ENCODE data around the gene DUSP8.
"Not testable (repeated sequence)": the region's sequence is repeated elsewhere in the genome, so short reads cannot be mapped to it uniquely, and the experiment has no call there.

The DUSP8 gene

DNA sequence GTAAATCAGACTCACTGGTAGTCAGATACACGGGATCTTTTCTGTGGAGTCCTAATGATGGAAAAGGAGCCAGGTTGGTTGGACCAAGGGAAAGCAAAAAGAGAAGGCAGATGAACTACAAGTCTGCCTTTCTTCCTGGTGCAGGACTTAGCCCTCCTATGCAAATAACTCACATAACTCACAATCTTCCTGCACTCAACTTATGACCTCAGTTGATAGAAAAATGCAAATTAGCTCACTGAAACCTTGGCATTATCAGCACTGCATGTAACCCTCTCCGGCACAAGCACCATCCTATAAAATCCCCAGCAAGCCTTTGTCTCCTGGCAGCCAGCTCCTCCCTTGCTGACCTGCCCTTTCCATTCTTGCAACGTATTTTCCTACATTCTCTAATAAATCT lies 29.6 kb upstream of the DUSP8 start:
- not testable (repeated sequence) for H3K4me3 ChIP-seq (ENCODE audit: low read length in 2 of 2); H3K36me3 ChIP-seq (ENCODE audit: control insufficient read depth in 2 of 2, insufficient read depth in 2 of 2, low read length in 2 of 2); H3K27ac ChIP-seq (ENCODE audit: low read length); H3K9me3 ChIP-seq (ENCODE audit: control insufficient read depth in 2 of 2, low read length in 2 of 2); H3K9ac ChIP-seq (ENCODE audit: low read length in 2 of 2); H3K4me1 ChIP-seq (ENCODE audit: control insufficient read depth, insufficient read depth, low read length)
- peaks cover 10 to 20% of the 10 kb centered on the region in 2 donors for H3K27me3 ChIP-seq (ENCODE audit: control insufficient read depth in 1 of 2, insufficient read depth in 2 of 2, low read length in 2 of 2)

DNA sequence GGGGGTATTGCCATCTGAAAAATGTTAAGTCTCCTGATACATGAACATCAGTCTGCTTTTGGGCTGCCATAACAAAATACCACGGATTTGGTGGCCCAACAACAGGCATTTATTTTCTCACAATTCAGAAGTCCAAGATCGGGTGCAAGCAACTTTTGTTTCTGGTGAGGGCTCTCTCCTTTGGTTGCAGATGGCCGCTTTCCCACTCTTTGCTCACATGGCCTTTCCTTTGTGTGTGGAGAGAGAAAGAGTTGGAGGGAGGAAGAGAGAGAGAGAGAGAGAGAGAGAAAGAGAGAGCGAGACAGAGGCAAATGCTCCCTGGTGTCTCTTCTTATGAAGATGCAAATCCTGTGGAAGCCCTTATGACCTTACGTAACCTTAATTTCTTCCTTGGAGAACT lies 28.6 kb upstream of the DUSP8 start:
- no peak overlapping the region for H3K27ac ChIP-seq (ENCODE audit: low read length)
- no peaks in the 10 kb centered on the region for H3K9me3 ChIP-seq (ENCODE audit: control insufficient read depth in 2 of 2, low read length in 2 of 2)
- no peaks in the 10 kb centered on the region for H3K4me1 ChIP-seq (ENCODE audit: control insufficient read depth, insufficient read depth, low read length)
- H3K36me3 ChIP-seq (ENCODE audit: control insufficient read depth in 2 of 2, insufficient read depth in 2 of 2, low read length in 2 of 2) = no peaks in the 10 kb centered on the region
- H3K4me3 ChIP-seq (ENCODE audit: low read length in 2 of 2) = no peak overlapping the region
- peaks cover 5 to 20% of the 10 kb centered on the region in 2 donors for H3K27me3 ChIP-seq (ENCODE audit: control insufficient read depth in 1 of 2, insufficient read depth in 2 of 2, low read length in 2 of 2)
- H3K9ac ChIP-seq (ENCODE audit: low read length in 2 of 2) = no peak overlapping the region

DNA sequence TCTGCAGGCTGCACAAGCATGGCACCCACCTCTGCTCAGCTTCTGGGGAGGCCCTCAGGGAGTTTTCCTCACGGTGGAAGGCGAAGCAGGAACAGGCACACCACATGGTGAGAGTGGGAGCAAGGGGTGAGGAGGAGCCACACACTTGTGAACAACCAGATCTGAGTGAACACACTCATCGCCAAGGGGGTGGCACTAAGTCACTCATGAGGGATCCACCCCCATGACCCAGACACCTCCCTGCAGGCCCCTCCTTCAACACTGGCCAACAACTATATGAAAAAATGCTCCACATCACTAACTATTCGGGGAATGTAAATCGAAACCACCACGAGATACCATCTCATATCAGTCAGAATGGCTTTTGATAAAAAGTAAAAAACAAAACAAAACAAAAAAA lies 26.7 kb upstream of the DUSP8 start:
- peaks cover 5 to 8% of the 10 kb centered on the region in 2 donors for H3K27me3 ChIP-seq (ENCODE audit: control insufficient read depth in 1 of 2, insufficient read depth in 2 of 2, low read length in 2 of 2)

DNA sequence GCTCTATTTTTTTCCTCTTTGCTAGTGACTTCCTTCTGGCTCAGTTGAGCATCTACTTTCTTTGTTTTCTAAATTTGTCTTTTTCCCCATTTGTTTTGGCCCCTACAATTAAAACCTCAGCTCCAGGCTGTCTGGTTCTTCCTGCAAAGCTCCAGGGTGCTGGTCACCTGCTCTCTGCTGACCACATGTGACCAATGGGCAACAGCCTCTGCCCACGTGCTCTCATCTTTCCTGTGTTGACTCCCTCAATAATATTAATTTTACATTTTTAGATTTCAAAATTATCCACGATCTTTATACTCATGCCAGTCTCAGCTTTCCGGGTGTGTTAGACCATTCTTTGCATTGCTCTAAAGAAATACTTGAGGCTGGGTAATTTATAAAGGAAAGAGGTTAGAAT lies 26.3 kb upstream of the DUSP8 start:
- not testable (repeated sequence) for H3K36me3 ChIP-seq (ENCODE audit: control insufficient read depth in 2 of 2, insufficient read depth in 2 of 2, low read length in 2 of 2); H3K27ac ChIP-seq (ENCODE audit: low read length)

More for the DNA sequence above, 26.7 kb upstream of the DUSP8 start:
- Histone ChIP-seq H3K9me3 (ENCODE audit: control insufficient read depth in 2 of 2, low read length in 2 of 2) (no peaks in the 10 kb centered on the region), H3K4me1 (ENCODE audit: control insufficient read depth, insufficient read depth, low read length) (no peaks in the 10 kb centered on the region), H3K36me3 (ENCODE audit: control insufficient read depth in 2 of 2, insufficient read depth in 2 of 2, low read length in 2 of 2) (no peaks in the 10 kb centered on the region), H3K4me3 (ENCODE audit: low read length in 2 of 2) (no peak overlapping the region), H3K27ac (ENCODE audit: low read length) (no peak overlapping the region), H3K9ac (ENCODE audit: low read length in 2 of 2) (no peak overlapping the region)

DNA sequence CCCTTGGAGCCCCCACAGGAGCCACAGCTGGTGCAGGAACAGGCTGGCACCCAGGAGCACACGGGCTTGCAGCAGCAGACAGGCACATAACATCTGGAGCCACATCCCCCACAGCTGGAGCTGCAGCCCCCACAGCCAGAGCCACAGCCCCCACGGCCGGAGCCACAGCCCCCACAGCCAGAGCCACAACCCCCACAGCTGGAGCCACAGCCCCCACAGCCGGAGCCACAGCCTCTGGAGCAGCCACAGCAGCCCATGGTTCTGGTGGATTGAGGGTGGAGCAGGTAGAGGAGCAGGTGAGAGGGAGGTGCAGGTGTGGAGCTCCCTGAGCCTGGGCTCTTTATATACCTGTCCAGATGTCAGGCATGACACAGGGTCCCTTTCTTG lies 25.9 kb upstream of the DUSP8 start, which contains the start of gene KRTAP5-2:
KRTAP5-2 (minus strand) TSS at position 301 of the 387 bp plus-strand sequence; CDS start at position 257, 44 bp downstream.
- Histone ChIP-seq H3K9me3 (ENCODE audit: control insufficient read depth in 2 of 2, low read length in 2 of 2) (no peaks in the 10 kb centered on the region), H3K27ac (ENCODE audit: low read length) (no peak within 1 kb of the TSS), H3K36me3 (ENCODE audit: control insufficient read depth in 2 of 2, insufficient read depth in 2 of 2, low read length in 2 of 2) (no peaks in the 10 kb centered on the region), H3K4me1 (ENCODE audit: control insufficient read depth, insufficient read depth, low read length) (no peaks in the 10 kb centered on the region), H3K4me3 (ENCODE audit: low read length in 2 of 2) (no peak within 1 kb of the TSS), H3K27me3 (ENCODE audit: control insufficient read depth in 1 of 2, insufficient read depth in 2 of 2, low read length in 2 of 2) (peaks cover 5 to 7% of the 10 kb centered on the region in 2 donors), H3K9ac (ENCODE audit: low read length in 2 of 2) (no peak within 1 kb of the TSS)

More for the DNA sequence above, 26.3 kb upstream of the DUSP8 start:
- not testable (repeated sequence) for H3K4me1 ChIP-seq (ENCODE audit: control insufficient read depth, insufficient read depth, low read length); H3K9ac ChIP-seq (ENCODE audit: low read length in 2 of 2); H3K27me3 ChIP-seq (ENCODE audit: control insufficient read depth in 1 of 2, insufficient read depth in 2 of 2, low read length in 2 of 2); H3K4me3 ChIP-seq (ENCODE audit: low read length in 2 of 2); H3K9me3 ChIP-seq (ENCODE audit: control insufficient read depth in 2 of 2, low read length in 2 of 2)

DNA sequence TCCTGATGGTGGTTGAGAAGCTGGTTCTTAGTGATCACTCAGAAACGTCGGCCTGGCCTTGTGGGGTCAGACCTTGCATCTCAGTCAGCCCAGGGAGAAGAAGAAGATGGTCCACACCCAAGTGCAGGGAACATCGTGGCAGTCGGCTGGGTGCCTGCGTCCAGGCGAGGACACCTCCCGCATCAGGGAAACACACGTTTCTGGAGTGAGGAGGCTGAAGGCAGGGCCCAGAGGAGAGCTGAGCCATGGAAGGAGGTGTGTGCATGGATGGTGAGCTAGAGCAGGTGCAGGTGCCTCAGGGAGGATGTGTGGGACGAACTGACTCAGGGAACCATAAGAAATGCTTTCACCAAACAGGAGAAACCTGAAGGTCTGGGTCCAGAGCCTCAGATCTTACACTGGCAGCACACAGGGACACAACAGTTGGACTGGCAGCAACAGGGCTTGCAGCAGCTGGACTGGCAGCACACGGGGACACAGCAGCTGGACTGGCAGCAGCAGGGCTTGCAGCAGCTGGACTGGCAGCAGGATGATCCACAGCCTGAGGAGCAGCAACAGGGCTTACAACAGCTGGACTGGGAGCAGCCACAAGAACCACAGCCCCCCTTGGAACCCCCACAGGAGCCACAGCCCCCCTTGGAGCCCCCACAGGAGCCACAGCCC lies 25.4 kb upstream of the DUSP8 start:
- no peaks in the 10 kb centered on the region for H3K9me3 ChIP-seq (ENCODE audit: control insufficient read depth in 2 of 2, low read length in 2 of 2)
- no peak overlapping the region for H3K9ac ChIP-seq (ENCODE audit: low read length in 2 of 2)
- H3K27ac ChIP-seq (ENCODE audit: low read length) = no peak overlapping the region
- no peak overlapping the region for H3K4me3 ChIP-seq (ENCODE audit: low read length in 2 of 2)
- H3K4me1 ChIP-seq (ENCODE audit: control insufficient read depth, insufficient read depth, low read length) = no peaks in the 10 kb centered on the region
- H3K36me3 ChIP-seq (ENCODE audit: control insufficient read depth in 2 of 2, insufficient read depth in 2 of 2, low read length in 2 of 2) = no peaks in the 10 kb centered on the region
- peaks cover 5 to 10% of the 10 kb centered on the region in 2 donors for H3K27me3 ChIP-seq (ENCODE audit: control insufficient read depth in 1 of 2, insufficient read depth in 2 of 2, low read length in 2 of 2)

DNA sequence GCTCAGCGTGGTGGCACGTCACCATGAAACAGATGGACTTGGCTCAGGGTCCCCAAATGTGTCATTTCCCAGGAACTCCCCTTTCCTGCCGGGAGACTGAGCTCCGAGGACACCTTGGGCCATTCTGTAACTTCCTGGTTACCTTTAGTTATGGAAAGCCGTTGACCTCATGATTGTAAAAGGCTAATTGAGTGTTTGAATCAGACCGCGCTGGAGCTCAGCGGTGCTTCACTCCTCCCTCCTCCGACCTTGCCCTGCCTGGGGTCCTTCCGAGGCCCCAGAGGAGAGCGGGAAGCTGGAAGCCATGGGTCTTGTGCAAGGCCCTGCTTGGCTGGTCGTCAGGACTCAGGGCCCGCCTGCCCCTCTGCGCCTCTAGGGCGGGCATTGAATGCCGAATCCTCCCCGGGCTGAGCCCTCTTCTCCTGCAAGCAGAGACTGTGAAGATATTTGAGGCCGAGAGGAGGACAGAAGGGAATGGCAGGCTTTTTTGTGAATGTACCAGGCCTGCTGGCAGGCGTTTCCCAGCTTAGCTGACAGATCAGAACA lies 24.6 kb upstream of the DUSP8 start:
- not testable (repeated sequence) for H3K9ac ChIP-seq (ENCODE audit: low read length in 2 of 2); H3K36me3 ChIP-seq (ENCODE audit: control insufficient read depth in 2 of 2, insufficient read depth in 2 of 2, low read length in 2 of 2)
- peaks cover 5 to 11% of the 10 kb centered on the region in 2 donors for H3K27me3 ChIP-seq (ENCODE audit: control insufficient read depth in 1 of 2, insufficient read depth in 2 of 2, low read length in 2 of 2)

DNA sequence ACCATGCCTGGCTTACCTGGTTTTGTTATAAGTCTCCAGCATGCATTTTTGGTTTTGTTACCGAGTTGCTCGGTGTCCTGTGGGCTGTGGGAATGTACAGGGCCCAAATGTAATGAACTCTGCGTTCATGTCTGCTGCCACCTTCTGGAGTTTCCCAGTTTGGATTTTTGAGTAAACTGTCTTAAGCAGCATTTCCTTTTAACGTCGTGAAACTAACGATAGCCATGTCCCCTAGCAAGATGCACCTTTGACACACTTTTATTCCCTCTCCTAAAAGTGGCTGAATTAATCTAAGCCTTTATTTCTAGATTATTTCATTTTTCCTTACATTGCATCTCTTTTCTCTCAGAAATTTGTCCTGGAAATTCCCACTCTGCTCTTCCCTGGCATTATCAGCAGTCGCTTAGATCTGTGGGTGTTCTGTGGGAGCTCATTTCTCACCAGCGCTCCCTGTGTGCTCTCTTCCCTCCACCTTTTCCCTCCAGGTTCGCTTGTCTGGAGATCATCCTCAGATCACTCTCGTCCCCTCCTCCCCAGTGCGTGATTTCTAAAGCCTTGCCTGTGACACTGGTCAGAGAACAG lies 24.0 kb upstream of the DUSP8 start:
- H3K9me3 ChIP-seq (ENCODE audit: control insufficient read depth in 2 of 2, low read length in 2 of 2); H3K9ac ChIP-seq (ENCODE audit: low read length in 2 of 2); H3K27ac ChIP-seq (ENCODE audit: low read length); H3K4me1 ChIP-seq (ENCODE audit: control insufficient read depth, insufficient read depth, low read length); H3K4me3 ChIP-seq (ENCODE audit: low read length in 2 of 2); H3K36me3 ChIP-seq (ENCODE audit: control insufficient read depth in 2 of 2, insufficient read depth in 2 of 2, low read length in 2 of 2): not testable (repeated sequence)
- H3K27me3 ChIP-seq (ENCODE audit: control insufficient read depth in 1 of 2, insufficient read depth in 2 of 2, low read length in 2 of 2) = peaks cover 5 to 11% of the 10 kb centered on the region in 2 donors

More for the DNA sequence above, 24.6 kb upstream of the DUSP8 start:
- H3K4me1 ChIP-seq (ENCODE audit: control insufficient read depth, insufficient read depth, low read length); H3K4me3 ChIP-seq (ENCODE audit: low read length in 2 of 2); H3K27ac ChIP-seq (ENCODE audit: low read length); H3K9me3 ChIP-seq (ENCODE audit: control insufficient read depth in 2 of 2, low read length in 2 of 2): not testable (repeated sequence)

DNA sequence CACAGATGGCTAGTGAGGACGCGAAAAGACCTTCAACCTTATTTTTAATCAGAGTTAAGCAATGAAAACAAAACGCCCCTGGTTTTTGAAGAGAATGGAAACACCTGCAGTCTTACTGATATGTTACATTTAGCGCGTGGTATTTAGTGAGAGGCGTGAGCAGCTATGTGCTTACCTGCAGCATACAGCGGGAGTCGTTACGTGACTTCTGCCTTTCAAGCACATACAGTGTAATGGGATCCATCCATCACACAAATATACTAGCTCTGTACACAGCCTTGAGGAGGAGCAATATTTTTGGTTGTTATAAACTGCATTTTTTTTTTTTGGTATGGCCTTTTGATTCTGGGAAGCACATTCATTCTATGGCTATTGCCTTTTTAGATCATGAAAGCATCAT lies 20.6 kb upstream of the DUSP8 start:
- no peaks in the 10 kb centered on the region for H3K36me3 ChIP-seq (ENCODE audit: control insufficient read depth in 2 of 2, insufficient read depth in 2 of 2, low read length in 2 of 2)
- H3K4me1 ChIP-seq (ENCODE audit: control insufficient read depth, insufficient read depth, low read length) = no peaks in the 10 kb centered on the region
- no peak overlapping the region for H3K27ac ChIP-seq (ENCODE audit: low read length)
- H3K9me3 ChIP-seq (ENCODE audit: control insufficient read depth in 2 of 2, low read length in 2 of 2) = no peaks in the 10 kb centered on the region
- H3K9ac ChIP-seq (ENCODE audit: low read length in 2 of 2) = no peak overlapping the region
- H3K4me3 ChIP-seq (ENCODE audit: low read length in 2 of 2) = no peak overlapping the region
- peaks cover 5 to 9% of the 10 kb centered on the region in 2 donors for H3K27me3 ChIP-seq (ENCODE audit: control insufficient read depth in 1 of 2, insufficient read depth in 2 of 2, low read length in 2 of 2)

DNA sequence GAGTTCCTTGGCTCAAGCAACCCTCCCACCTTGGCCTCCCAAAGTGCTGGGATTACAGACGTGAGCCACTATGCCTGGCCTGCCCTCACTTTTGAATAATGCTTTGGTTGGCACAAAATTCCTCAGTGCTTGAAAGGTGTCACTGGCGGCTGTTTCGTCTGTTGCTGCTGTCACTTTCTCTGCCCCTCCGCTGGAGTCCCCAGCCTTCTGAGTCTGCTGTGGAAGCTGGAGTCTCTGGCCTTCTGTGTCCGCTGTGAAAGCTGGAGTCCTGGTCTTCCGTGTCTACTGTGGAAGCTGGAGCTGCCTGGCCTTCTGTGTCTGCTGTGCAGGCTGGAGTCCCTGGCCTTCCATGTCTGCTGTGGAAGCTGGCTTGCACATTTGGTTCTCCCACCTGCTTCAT lies 17.9 kb upstream of the DUSP8 start:
- Histone ChIP-seq H3K27me3 (ENCODE audit: control insufficient read depth in 1 of 2, insufficient read depth in 2 of 2, low read length in 2 of 2) (peaks cover 0 to 7% of the 10 kb centered on the region in 2 donors), H3K9ac (ENCODE audit: low read length in 2 of 2) (no peak overlapping the region), H3K27ac (ENCODE audit: low read length) (no peak overlapping the region), H3K9me3 (ENCODE audit: control insufficient read depth in 2 of 2, low read length in 2 of 2) (no peaks in the 10 kb centered on the region), H3K4me1 (ENCODE audit: control insufficient read depth, insufficient read depth, low read length) (no peaks in the 10 kb centered on the region), H3K4me3 (ENCODE audit: low read length in 2 of 2) (no peak overlapping the region), H3K36me3 (ENCODE audit: control insufficient read depth in 2 of 2, insufficient read depth in 2 of 2, low read length in 2 of 2) (no peaks in the 10 kb centered on the region)

Measured in stomach smooth muscle (tissue), 2 donors.